HEK293 (cell line): ENCODE results near the gene TTC6.

Source experiments
- KLF10 ChIP-seq: fragments of 450-650 bp; IDR thresholded peaks from 2 replicates; pipeline ENCODE4 v1.5.1; 2018; ENCODE audit warnings: missing biosample characterization, mild to moderate bottlenecking, missing genetic modification characterization
- PRDM1 ChIP-seq: fragments of 450-650 bp; formaldehyde crosslinking; IDR thresholded peaks from 2 replicates; pipeline ENCODE4; 2016; ENCODE audit warnings: missing biosample characterization, missing genetic modification characterization
- YY1 ChIP-seq: fragments of 450-650 bp; formaldehyde crosslinking; IDR thresholded peaks from 2 replicates; pipeline ENCODE4 v1.5.1; 2018; ENCODE audit warnings: missing biosample characterization, missing genetic modification characterization
- ZEB2 ChIP-seq: fragments of 450-650 bp; formaldehyde crosslinking; IDR thresholded peaks from 2 replicates; pipeline ENCODE4 v1.5.1; 2016; ENCODE audit warnings: missing biosample characterization, missing genetic modification characterization
- ZFHX2 ChIP-seq: fragments of 450-650 bp; formaldehyde crosslinking; conservative IDR thresholded peaks from 2 replicates; pipeline ENCODE4 v1.5.1; 2016; ENCODE audit warnings: missing biosample characterization, missing genetic modification characterization
- ZFP41 ChIP-seq: fragments of 450-650 bp; formaldehyde crosslinking; IDR thresholded peaks from 2 replicates; pipeline ENCODE4 v1.5.1; 2016; ENCODE audit warnings: missing biosample characterization, missing genetic modification characterization, borderline replicate concordance
- ZNF16 ChIP-seq: fragments of 450-650 bp; formaldehyde crosslinking; IDR thresholded peaks from 2 replicates; pipeline ENCODE4 v1.5.1; 2016; ENCODE audit warnings: low read depth, missing biosample characterization, missing genetic modification characterization
- ZNF18 ChIP-seq: fragments of 450-650 bp; formaldehyde crosslinking; IDR thresholded peaks from 2 replicates; pipeline ENCODE4 v1.5.1; 2016; ENCODE audit warnings: missing biosample characterization, missing genetic modification characterization
- TF ChIP-seq, protein P1 (sequence below): fragments of 450-650 bp; formaldehyde crosslinking; IDR thresholded peaks from 2 replicates; pipeline ENCODE4 v1.5.1; 2016; ENCODE audit warnings: missing biosample characterization, missing genetic modification characterization
- TF ChIP-seq, protein P2 (sequence below): fragments of 450-650 bp; formaldehyde crosslinking; IDR thresholded peaks from 2 replicates; pipeline ENCODE4 v1.5.1; 2017; ENCODE audit warnings: missing biosample characterization, missing genetic modification characterization

GRCh38 chr14:37585971-37586796, 9.2 kb upstream of the TTC6 start:
- no peak for TF ChIP-seq PRDM1 (tag by site-specific recombination)
- no peak for TF ChIP-seq ZNF16 (tag by site-specific recombination)
- TF ChIP-seq, protein P1, sequence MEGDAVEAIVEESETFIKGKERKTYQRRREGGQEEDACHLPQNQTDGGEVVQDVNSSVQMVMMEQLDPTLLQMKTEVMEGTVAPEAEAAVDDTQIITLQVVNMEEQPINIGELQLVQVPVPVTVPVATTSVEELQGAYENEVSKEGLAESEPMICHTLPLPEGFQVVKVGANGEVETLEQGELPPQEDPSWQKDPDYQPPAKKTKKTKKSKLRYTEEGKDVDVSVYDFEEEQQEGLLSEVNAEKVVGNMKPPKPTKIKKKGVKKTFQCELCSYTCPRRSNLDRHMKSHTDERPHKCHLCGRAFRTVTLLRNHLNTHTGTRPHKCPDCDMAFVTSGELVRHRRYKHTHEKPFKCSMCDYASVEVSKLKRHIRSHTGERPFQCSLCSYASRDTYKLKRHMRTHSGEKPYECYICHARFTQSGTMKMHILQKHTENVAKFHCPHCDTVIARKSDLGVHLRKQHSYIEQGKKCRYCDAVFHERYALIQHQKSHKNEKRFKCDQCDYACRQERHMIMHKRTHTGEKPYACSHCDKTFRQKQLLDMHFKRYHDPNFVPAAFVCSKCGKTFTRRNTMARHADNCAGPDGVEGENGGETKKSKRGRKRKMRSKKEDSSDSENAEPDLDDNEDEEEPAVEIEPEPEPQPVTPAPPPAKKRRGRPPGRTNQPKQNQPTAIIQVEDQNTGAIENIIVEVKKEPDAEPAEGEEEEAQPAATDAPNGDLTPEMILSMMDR (tag by site-specific recombination) = no peak
- no peak for TF ChIP-seq KLF10 (tag by site-specific recombination)
- TF ChIP-seq ZFHX2 = no peak
- TF ChIP-seq ZEB2 (tag by site-specific recombination) = no peak
- TF ChIP-seq, protein P2, sequence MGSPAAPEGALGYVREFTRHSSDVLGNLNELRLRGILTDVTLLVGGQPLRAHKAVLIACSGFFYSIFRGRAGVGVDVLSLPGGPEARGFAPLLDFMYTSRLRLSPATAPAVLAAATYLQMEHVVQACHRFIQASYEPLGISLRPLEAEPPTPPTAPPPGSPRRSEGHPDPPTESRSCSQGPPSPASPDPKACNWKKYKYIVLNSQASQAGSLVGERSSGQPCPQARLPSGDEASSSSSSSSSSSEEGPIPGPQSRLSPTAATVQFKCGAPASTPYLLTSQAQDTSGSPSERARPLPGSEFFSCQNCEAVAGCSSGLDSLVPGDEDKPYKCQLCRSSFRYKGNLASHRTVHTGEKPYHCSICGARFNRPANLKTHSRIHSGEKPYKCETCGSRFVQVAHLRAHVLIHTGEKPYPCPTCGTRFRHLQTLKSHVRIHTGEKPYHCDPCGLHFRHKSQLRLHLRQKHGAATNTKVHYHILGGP (tag by site-specific recombination) = no peak
- no peak for TF ChIP-seq ZFP41 (tag by site-specific recombination)
- TF ChIP-seq YY1 (tag by site-specific recombination) = no peak
- TF ChIP-seq ZNF18 (tag by site-specific recombination) = no peak
